ENCODE measurements around the gene LAMC1. TPM values are rescaled to one million over a fixed set of nuclear protein-coding genes. Genes with fewer than 3 reads are reported as not detected.

LAMC1 gene
- total and polyA plus RNA-seq, 10 of the 15 experiments (the other 5 are each of a cell fraction or from before 2014, with no cell fraction given): 4.6 to 51.4 (median 25.6) TPM

GRCh38 chr1:183025782-183026774 lies 2.9 kb downstream of the LAMC1 start (continued):
- no peak for TF ChIP-seq RBBP5 (conservative IDR thresholded peaks at IDR 0.05)
- TF ChIP-seq LARP7 (IDR thresholded peaks at IDR 0.05): no peak
- TF ChIP-seq, protein P1, sequence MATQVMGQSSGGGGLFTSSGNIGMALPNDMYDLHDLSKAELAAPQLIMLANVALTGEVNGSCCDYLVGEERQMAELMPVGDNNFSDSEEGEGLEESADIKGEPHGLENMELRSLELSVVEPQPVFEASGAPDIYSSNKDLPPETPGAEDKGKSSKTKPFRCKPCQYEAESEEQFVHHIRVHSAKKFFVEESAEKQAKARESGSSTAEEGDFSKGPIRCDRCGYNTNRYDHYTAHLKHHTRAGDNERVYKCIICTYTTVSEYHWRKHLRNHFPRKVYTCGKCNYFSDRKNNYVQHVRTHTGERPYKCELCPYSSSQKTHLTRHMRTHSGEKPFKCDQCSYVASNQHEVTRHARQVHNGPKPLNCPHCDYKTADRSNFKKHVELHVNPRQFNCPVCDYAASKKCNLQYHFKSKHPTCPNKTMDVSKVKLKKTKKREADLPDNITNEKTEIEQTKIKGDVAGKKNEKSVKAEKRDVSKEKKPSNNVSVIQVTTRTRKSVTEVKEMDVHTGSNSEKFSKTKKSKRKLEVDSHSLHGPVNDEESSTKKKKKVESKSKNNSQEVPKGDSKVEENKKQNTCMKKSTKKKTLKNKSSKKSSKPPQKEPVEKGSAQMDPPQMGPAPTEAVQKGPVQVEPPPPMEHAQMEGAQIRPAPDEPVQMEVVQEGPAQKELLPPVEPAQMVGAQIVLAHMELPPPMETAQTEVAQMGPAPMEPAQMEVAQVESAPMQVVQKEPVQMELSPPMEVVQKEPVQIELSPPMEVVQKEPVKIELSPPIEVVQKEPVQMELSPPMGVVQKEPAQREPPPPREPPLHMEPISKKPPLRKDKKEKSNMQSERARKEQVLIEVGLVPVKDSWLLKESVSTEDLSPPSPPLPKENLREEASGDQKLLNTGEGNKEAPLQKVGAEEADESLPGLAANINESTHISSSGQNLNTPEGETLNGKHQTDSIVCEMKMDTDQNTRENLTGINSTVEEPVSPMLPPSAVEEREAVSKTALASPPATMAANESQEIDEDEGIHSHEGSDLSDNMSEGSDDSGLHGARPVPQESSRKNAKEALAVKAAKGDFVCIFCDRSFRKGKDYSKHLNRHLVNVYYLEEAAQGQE (IDR thresholded peaks at IDR 0.05; ENCODE audit: low read depth, low read length): no peak
- peak; percentile 41; the same call in 1 of the 2 replicates for TF ChIP-seq BCL11A (IDR thresholded peaks at IDR 0.05; ENCODE audit: low read depth, low read length)
- TF ChIP-seq, protein P2, sequence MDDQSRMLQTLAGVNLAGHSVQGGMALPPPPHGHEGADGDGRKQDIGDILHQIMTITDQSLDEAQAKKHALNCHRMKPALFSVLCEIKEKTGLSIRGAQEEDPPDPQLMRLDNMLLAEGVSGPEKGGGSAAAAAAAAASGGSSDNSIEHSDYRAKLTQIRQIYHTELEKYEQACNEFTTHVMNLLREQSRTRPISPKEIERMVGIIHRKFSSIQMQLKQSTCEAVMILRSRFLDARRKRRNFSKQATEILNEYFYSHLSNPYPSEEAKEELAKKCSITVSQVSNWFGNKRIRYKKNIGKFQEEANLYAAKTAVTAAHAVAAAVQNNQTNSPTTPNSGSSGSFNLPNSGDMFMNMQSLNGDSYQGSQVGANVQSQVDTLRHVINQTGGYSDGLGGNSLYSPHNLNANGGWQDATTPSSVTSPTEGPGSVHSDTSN (IDR thresholded peaks at IDR 0.05; ENCODE audit: insufficient replicate concordance, low read depth, low read length): no peak
- TF ChIP-seq ZZZ3 (IDR thresholded peaks at IDR 0.05; ENCODE audit: control insufficient read depth, insufficient read length, low read depth): no peak
- TF ChIP-seq IKZF1 (conservative IDR thresholded peaks at IDR 0.05): peak; percentile 30; the same call in 1 of the 2 replicates
- no peak for TF ChIP-seq BMI1 (IDR thresholded peaks at IDR 0.05; ENCODE audit: borderline replicate concordance)
- TF ChIP-seq TBL1XR1 (IDR thresholded peaks at IDR 0.05; ENCODE audit: low read depth, low read length): no peak
- TF ChIP-seq POLR2A (IDR thresholded peaks at IDR 0.05; ENCODE audit: low read depth, low read length): no peak
- no peak for TF ChIP-seq TAF1 (IDR thresholded peaks at IDR 0.05; ENCODE audit: borderline replicate concordance, low read depth, low read length)
- peak; percentile 17; the same call in 1 of the 2 replicates for TF ChIP-seq ZNF687 (IDR thresholded peaks at IDR 0.05)
- TF ChIP-seq RFX5 (IDR thresholded peaks at IDR 0.05; ENCODE audit: low read depth, low read length): no peak
- no peak for TF ChIP-seq USF1 (IDR thresholded peaks at IDR 0.05; ENCODE audit: borderline replicate concordance, extremely low read length, insufficient read depth, low read depth, low read length)
- TF ChIP-seq FOXM1 (IDR thresholded peaks at IDR 0.05; ENCODE audit: low read depth, low read length): no peak
- TF ChIP-seq CREB1 (IDR thresholded peaks at IDR 0.05; ENCODE audit: low read depth): 0 out of 2 replicates have a peak, but pooled peaks have one; percentile 17
- TF ChIP-seq ELK1 (IDR thresholded peaks at IDR 0.05; ENCODE audit: low read depth, low read length): no peak
- TF ChIP-seq CBFB (IDR thresholded peaks at IDR 0.05; ENCODE audit: low read depth): 0 out of 2 replicates have a peak, but pooled peaks have one; percentile 49
- TF ChIP-seq WRNIP1 (IDR thresholded peaks at IDR 0.05; ENCODE audit: borderline replicate concordance, low read depth, low read length): no peak
